GM12878 (cell line): ENCODE results near the gene ABCA2. TPM values are rescaled to one million over a fixed set of nuclear protein-coding genes. Genes with fewer than 3 reads are reported as not detected.

Experiments
- ATAC-seq: fragments of 200-7000 bp; cut with Tn5 transposase; 3 replicates; pipeline ENCODE4 v1.9.1; 2020; ENCODE audit warnings: mild to moderate bottlenecking, moderate library complexity
- BruUV-seq: library from RNA; stranded (reverse); fragments of 400-500 nt; replicated peaks from 2 replicates; lab custom pipeline; 2021; lab: Mats Ljungman, UMichigan
- CTCF ChIA-PET: fragments of 300-600 bp; sonication (Branson Sonifier 250); formaldehyde crosslinking; extraction: SDS; loops from one replicate; lab custom pipeline; 2021; ENCODE audit warnings: inconsistent platforms; lab: Yijun Ruan, JAX
- POLR2A ChIA-PET: fragments of 350-600 bp; formaldehyde crosslinking; extraction: SDS; loops from one replicate; lab custom pipeline; 2021; ENCODE audit warnings: inconsistent platforms; lab: Charles Lee
- RAD21 ChIA-PET: fragments of 300-600 bp; sonication (Branson Sonifier 250); formaldehyde crosslinking; loops from one replicate; lab custom pipeline; 2023; ENCODE audit warnings: antibody characterized with exemption; ENCODE audit not compliant: unreplicated experiment; lab: Charles Lee
- SMC1A ChIA-PET: fragments of 300-600 bp; sonication (Branson Sonifier 250); formaldehyde crosslinking; loops from one replicate; lab custom pipeline; 2023; ENCODE audit not compliant: unreplicated experiment, uncharacterized antibody; lab: Charles Lee
- DNase-seq: peaks from one replicate; pipeline ENCODE4 v3.0.0-alpha.2; 2011; ENCODE audit warnings: low read depth, low spot score
- FAIRE-seq: peaks from 3 replicates; lab custom pipeline; 2011; peaks lifted over from hg19 to GRCh38; lab: Jason Lieb, UNC
- H2AFZ ChIP-seq: 2 replicates; pipeline ENCODE4 v1.6.0; 2011; ENCODE audit warnings: low read depth, low read length, control low read depth; ENCODE audit not compliant: control insufficient read depth
- H3K27ac ChIP-seq: 2 replicates; pipeline ENCODE4 v1.5.1; 2011; ENCODE audit warnings: control low read depth; ENCODE audit not compliant: control insufficient read depth, insufficient read depth
- H3K27me3 ChIP-seq, 2 experiments: replicated peaks in 1 of 2; 2 replicates each; pipeline versions ENCODE4 v1.6.0 to v1.6.1; 2011; ENCODE audit warnings: low read length in 1 of 2; ENCODE audit not compliant: control insufficient read depth in 2 of 2, insufficient read depth in 2 of 2
- H3K36me3 ChIP-seq, 2 experiments: 2 replicates each; pipeline ENCODE4 v1.5.1; 2011; ENCODE audit warnings: low read length in 1 of 2; ENCODE audit not compliant: control insufficient read depth in 2 of 2, insufficient read depth in 2 of 2
- H3K4me1 ChIP-seq: 2 replicates; pipeline ENCODE4 v1.6.1; 2011; ENCODE audit warnings: mild to moderate bottlenecking, low read length, moderate library complexity, mixed read lengths; ENCODE audit not compliant: control insufficient read depth, insufficient read depth
- H3K4me2 ChIP-seq: 2 replicates; pipeline ENCODE4 v1.6.0; 2011; ENCODE audit warnings: control low read depth; ENCODE audit not compliant: control insufficient read depth, insufficient read depth
- H3K4me3 ChIP-seq: fragments of 200-600 bp; sonication (generic); 2 replicates; pipeline ENCODE4 v1.5.1; 2016
- H3K79me2 ChIP-seq: 2 replicates; pipeline ENCODE4 v1.6.0; 2011; ENCODE audit warnings: low read length; ENCODE audit not compliant: control insufficient read depth, insufficient read depth
- H3K9ac ChIP-seq: 2 replicates; pipeline ENCODE4 v1.8.0; 2011; ENCODE audit warnings: low read length, control low read depth, mixed read lengths; ENCODE audit not compliant: control insufficient read depth, insufficient read depth
- H3K9me3 ChIP-seq: replicated peaks from 3 replicates; pipeline ENCODE4 v1.5.1; 2011; ENCODE audit warnings: mild to moderate bottlenecking, low read length; ENCODE audit not compliant: control insufficient read depth, insufficient read depth
- H4K20me1 ChIP-seq: 2 replicates; pipeline ENCODE4 v1.6.0; 2011; ENCODE audit not compliant: control insufficient read depth, insufficient read depth
- BCL11A ChIP-seq: IDR thresholded peaks from 2 replicates; pipeline ENCODE4 v1.6.1; 2011; ENCODE audit warnings: low read depth, low read length
- MEF2B ChIP-seq: fragments of 450-650 bp; IDR thresholded peaks from 2 replicates; pipeline ENCODE4 v1.6.1; 2018; ENCODE audit warnings: mild to moderate bottlenecking, moderate library complexity; ENCODE audit not compliant: partially characterized antibody, poor library complexity, severe bottlenecking
- MTA2 ChIP-seq: fragments of 450-650 bp; IDR thresholded peaks from 2 replicates; pipeline ENCODE4 v1.6.1; 2016; ENCODE audit warnings: low read depth, mild to moderate bottlenecking, moderate library complexity
- MXI1 ChIP-seq: fragments of 150-350 bp; IDR thresholded peaks from 2 replicates; pipeline ENCODE4 v1.6.1; 2011; ENCODE audit warnings: low read depth, mild to moderate bottlenecking, inconsistent platforms, low read length, improper control_type of control experiment
- NBN ChIP-seq: fragments of 450-650 bp; IDR thresholded peaks from 2 replicates; pipeline ENCODE4 v1.6.1; 2016
- SRF ChIP-seq, 2 experiments: IDR thresholded peaks; 2 replicates each; pipeline ENCODE4 v1.6.1; 2011; ENCODE audit warnings: low read depth in 2 of 2, low read length in 2 of 2, mild to moderate bottlenecking in 1 of 2, moderate library complexity in 1 of 2
- TCF12 ChIP-seq: IDR thresholded peaks from 2 replicates; pipeline ENCODE4 v1.6.1; 2011; ENCODE audit warnings: low read depth, mild to moderate bottlenecking, low read length
- ZNF622 ChIP-seq: fragments of 450-650 bp; IDR thresholded peaks from 2 replicates; pipeline ENCODE4 v1.6.1; 2017; ENCODE audit warnings: mild to moderate bottlenecking, inconsistent platforms
- WGBS: methylation state at CpG from one replicate; pipeline ENCODE4 v1.1.6; 2016; ENCODE audit warnings: low lambda C conversion rate; ENCODE audit not compliant: insufficient replicate concordance, insufficient coverage; ENCODE audit errors: missing lambda C conversion rate; 5-methylcytosine and 5-hydroxymethylcytosine counted together
- in situ Hi-C: fragments of 300-500 bp; cut with MboI; formaldehyde crosslinking; loops from 9 replicates; pipeline ENCODE4 v1.14.3; 2018; ENCODE audit warnings: mixed read lengths
- intact Hi-C: fragments of 100-400 bp; cut with micrococcal nuclease; formaldehyde crosslinking; loops from one replicate; pipeline ENCODE4 v1.14.2; 2022; ENCODE audit not compliant: unreplicated experiment
- polyA plus RNA-seq, 11 experiments: library from polyadenylated mRNA; depleted of rRNA in 4 of 11; unstranded in 6 of 11; stranded (reverse) in 5 of 11; fragments of >200 nt; fragmentation: Nextera tagmentation in 4 of 11; fragmentation: Illumina TruSeq in 1 of 11; extraction: Ambion mirVana in 4 of 11; extraction: Trizol in 1 of 11; gene quantifications; 1 replicate in 1 of 11; 2 replicates in 10 of 11; pipeline versions ENCODE4 v1.2.1 to v1.2.3, GENCODE V29; 2011 to 2016; ENCODE audit warnings: inconsistent platforms in 2 of 11, missing spikeins in 2 of 11, low read depth in 1 of 11
- total RNA-seq, 4 experiments: library from RNA; depleted of rRNA in 3 of 4; stranded (reverse); fragments of >200 nt in 3 of 4; fragmentation: Illumina TruSeq in 1 of 4; extraction: Trizol in 1 of 4; gene quantifications; 2 replicates each; pipeline versions ENCODE4 v1.2.1 to v1.2.3, GENCODE V29; 2013 to 2021
- TF ChIP-seq, protein P1 (sequence below): fragments of 450-650 bp; IDR thresholded peaks from 2 replicates; pipeline ENCODE4 v1.6.1; 2016; ENCODE audit warnings: mild to moderate bottlenecking, moderate library complexity, borderline replicate concordance
- TF ChIP-seq, protein P2 (sequence below): IDR thresholded peaks from 2 replicates; pipeline ENCODE4 v1.6.1; 2011; ENCODE audit warnings: borderline replicate concordance, low read depth, mild to moderate bottlenecking, moderate library complexity, mixed read lengths, low read length; ENCODE audit not compliant: insufficient read depth; ENCODE audit errors: extremely low read length
- TF ChIP-seq, protein P3 (sequence below), 3 experiments: IDR thresholded peaks in 2 of 3; conservative IDR thresholded peaks in 1 of 3; 2 replicates each; pipeline ENCODE4 v1.5.1; 2011; ENCODE audit warnings: low read depth in 3 of 3, low read length in 3 of 3, mild to moderate bottlenecking in 3 of 3, control low read depth in 2 of 3, moderate library complexity in 2 of 3, inconsistent platforms in 1 of 3, mixed read lengths in 1 of 3; ENCODE audit not compliant: control insufficient read depth in 2 of 3, insufficient read depth in 1 of 3; ENCODE audit errors: extremely low read depth in 1 of 3
- TF ChIP-seq, protein P4 (sequence below): IDR thresholded peaks from 2 replicates; pipeline ENCODE4 v1.6.1; 2012; ENCODE audit warnings: low read depth, low read length, improper control_type of control experiment

The ABCA2 gene
- total and polyA plus RNA-seq, 10 of the 15 experiments (the other 5 are each of a cell fraction or from before 2014, with no cell fraction given): 0.13 to 2.6 (median 0.71) TPM; not detected in 2

DNA sequence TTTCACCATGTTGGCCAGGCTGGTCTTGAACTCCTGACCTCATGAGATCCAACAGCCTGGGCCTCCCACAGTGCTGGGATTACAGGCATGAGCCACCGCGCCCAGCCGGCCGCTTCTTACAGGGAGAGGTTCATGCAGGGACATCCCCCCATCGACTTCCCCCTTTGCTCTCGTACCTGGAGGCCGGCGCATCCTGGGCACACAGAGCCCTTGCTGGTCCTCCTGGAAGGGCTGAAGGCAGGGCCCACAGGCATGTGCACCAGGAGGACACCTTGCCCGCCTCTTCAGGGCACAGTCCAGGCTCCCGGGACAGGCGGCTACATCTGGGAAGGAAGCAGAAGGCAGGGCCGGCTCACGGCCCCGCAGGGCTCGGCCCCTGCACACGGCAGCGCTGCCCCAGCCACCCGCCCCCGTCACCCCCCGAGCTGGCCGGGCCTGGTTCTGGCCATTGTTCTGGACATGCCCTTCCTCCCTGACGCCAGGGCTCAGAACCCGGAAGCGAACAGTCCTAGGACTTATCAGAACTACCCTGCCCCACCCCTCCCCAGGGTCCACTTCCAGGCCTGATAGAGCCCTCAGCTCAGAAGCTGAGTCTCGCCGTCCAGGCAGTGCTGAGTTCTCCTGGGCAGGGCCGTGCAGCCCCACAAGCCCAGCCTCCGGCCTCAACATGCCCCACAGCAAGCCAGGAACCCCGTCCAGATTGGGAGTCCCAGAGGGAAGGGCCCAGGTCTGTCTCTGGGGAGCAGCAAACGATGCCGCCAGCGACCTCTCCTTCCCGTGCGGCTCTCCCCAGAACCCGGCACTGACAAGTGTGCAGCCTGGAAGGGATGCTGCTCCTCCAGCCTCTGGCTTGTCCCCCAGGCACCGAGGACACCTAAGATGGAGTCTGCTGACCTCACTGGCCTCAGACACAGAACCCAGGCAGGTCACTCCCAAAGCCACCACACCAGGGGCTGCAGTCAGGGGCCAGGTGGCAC is 15.0 kb upstream of the ABCA2 start (continued):
- TF ChIP-seq, protein P1, sequence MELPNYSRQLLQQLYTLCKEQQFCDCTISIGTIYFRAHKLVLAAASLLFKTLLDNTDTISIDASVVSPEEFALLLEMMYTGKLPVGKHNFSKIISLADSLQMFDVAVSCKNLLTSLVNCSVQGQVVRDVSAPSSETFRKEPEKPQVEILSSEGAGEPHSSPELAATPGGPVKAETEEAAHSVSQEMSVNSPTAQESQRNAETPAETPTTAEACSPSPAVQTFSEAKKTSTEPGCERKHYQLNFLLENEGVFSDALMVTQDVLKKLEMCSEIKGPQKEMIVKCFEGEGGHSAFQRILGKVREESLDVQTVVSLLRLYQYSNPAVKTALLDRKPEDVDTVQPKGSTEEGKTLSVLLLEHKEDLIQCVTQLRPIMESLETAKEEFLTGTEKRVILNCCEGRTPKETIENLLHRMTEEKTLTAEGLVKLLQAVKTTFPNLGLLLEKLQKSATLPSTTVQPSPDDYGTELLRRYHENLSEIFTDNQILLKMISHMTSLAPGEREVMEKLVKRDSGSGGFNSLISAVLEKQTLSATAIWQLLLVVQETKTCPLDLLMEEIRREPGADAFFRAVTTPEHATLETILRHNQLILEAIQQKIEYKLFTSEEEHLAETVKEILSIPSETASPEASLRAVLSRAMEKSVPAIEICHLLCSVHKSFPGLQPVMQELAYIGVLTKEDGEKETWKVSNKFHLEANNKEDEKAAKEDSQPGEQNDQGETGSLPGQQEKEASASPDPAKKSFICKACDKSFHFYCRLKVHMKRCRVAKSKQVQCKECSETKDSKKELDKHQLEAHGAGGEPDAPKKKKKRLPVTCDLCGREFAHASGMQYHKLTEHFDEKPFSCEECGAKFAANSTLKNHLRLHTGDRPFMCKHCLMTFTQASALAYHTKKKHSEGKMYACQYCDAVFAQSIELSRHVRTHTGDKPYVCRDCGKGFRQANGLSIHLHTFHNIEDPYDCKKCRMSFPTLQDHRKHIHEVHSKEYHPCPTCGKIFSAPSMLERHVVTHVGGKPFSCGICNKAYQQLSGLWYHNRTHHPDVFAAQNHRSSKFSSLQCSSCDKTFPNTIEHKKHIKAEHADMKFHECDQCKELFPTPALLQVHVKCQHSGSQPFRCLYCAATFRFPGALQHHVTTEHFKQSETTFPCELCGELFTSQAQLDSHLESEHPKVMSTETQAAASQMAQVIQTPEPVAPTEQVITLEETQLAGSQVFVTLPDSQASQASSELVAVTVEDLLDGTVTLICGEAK: no peak
- TF ChIP-seq, all 136 proteins: peak for 0

DNA sequence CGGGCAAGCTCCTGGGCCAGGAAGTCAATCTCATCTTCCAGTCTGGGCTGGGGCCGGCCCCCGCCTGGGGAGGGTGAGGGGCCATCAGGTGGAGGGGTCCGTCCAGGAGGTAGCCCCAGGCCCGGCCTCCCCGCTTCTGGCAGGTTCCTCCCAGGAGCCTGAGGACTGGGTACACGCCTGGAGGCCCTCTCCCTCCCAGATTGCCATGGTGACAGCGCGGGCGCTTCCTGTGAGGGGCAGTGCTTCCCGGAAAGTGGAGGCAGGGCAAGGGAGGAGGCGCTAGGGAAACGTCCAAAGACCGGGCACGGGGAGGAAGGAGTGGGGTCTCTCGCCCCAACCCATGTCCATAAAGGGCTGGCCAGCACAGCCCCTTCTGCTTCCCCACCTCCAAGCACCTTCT is 13.1 kb upstream of the ABCA2 start:
- 23% methylated on average over 13 of the region's 16 CpGs for WGBS
- intact Hi-C loops: loop anchor here (10.0 kb wide), 1 partner anchor 184 kb away; the partner anchor contains the start of genes CYSRT1, RNF208 and RNF224
- TF ChIP-seq, protein P2, sequence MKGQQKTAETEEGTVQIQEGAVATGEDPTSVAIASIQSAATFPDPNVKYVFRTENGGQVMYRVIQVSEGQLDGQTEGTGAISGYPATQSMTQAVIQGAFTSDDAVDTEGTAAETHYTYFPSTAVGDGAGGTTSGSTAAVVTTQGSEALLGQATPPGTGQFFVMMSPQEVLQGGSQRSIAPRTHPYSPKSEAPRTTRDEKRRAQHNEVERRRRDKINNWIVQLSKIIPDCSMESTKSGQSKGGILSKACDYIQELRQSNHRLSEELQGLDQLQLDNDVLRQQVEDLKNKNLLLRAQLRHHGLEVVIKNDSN: no peak
- no peak for TF ChIP-seq BCL11A
- TF ChIP-seq ZNF622: no peak
- TF ChIP-seq NBN: no peak
- TF ChIP-seq TCF12: no peak
- TF ChIP-seq MXI1: no peak
- TF ChIP-seq, protein P3, sequence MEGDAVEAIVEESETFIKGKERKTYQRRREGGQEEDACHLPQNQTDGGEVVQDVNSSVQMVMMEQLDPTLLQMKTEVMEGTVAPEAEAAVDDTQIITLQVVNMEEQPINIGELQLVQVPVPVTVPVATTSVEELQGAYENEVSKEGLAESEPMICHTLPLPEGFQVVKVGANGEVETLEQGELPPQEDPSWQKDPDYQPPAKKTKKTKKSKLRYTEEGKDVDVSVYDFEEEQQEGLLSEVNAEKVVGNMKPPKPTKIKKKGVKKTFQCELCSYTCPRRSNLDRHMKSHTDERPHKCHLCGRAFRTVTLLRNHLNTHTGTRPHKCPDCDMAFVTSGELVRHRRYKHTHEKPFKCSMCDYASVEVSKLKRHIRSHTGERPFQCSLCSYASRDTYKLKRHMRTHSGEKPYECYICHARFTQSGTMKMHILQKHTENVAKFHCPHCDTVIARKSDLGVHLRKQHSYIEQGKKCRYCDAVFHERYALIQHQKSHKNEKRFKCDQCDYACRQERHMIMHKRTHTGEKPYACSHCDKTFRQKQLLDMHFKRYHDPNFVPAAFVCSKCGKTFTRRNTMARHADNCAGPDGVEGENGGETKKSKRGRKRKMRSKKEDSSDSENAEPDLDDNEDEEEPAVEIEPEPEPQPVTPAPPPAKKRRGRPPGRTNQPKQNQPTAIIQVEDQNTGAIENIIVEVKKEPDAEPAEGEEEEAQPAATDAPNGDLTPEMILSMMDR (IDR thresholded peaks at IDR 0.05 in 2 of 3, conservative IDR thresholded peaks at IDR 0.05 in 1 of 3; ENCODE audit: control insufficient read depth in 2 of 3, extremely low read depth in 1 of 3, insufficient read depth in 1 of 3, low read depth in 3 of 3, low read length in 3 of 3): no peak
- TF ChIP-seq, protein P4, sequence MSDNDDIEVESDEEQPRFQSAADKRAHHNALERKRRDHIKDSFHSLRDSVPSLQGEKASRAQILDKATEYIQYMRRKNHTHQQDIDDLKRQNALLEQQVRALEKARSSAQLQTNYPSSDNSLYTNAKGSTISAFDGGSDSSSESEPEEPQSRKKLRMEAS: no peak
- no peak for TF ChIP-seq MTA2
- TF ChIP-seq MEF2B: no peak
- TF ChIP-seq SRF (IDR thresholded peaks at IDR 0.05; ENCODE audit: low read depth in 2 of 2, low read length in 2 of 2): no peak

More for the DNA sequence above, 13.1 kb upstream of the ABCA2 start:
- RAD21 ChIA-PET: no interaction called here
- CTCF ChIA-PET: interaction anchor here (0.7 to 1.2 kb wide), 2 partner anchors 12 to 26 kb away, joined by 3 read pairs; no protein-coding TSS in a partner anchor
- ATAC-seq (no peak), FAIRE-seq (no peak), DNase-seq (no peak)
- no peaks in the 10 kb centered on the region for H3K9me3 ChIP-seq
- H3K4me2 ChIP-seq: no peak overlapping the region
- H3K4me3 ChIP-seq: no peak overlapping the region
- H2AFZ ChIP-seq: no peak overlapping the region
- H3K9ac ChIP-seq: no peak overlapping the region
- peaks cover 5 to 13% of the 10 kb centered on the region in 2 experiments; a peak in 3 of 4 replicates for H3K27me3 ChIP-seq
- no TSS peak for BruUV-seq
- POLR2A ChIA-PET: no interaction called here
- H3K27ac ChIP-seq: no peak overlapping the region
- no peaks in the 10 kb centered on the region for H3K36me3 ChIP-seq
- no peaks in the 10 kb centered on the region for H3K79me2 ChIP-seq
- H4K20me1 ChIP-seq: no peaks in the 10 kb centered on the region
- SMC1A ChIA-PET: no interaction called here
- in situ Hi-C loops: no loop called here
- no peaks in the 10 kb centered on the region for H3K4me1 ChIP-seq
